Panc1 (cell line): ENCODE results near the gene FHIT. TPM values are rescaled to one million over a fixed set of nuclear protein-coding genes. Genes with fewer than 3 reads are reported as not detected.

Experiments
- ATAC-seq: fragments of 200-7000 bp; cut with Tn5 transposase; 2 replicates; pipeline ENCODE4 v1.9.1; 2020; ENCODE audit warnings: mild to moderate bottlenecking, moderate library complexity
- BruUV-seq: library from RNA; stranded (reverse); fragments of 400-500 nt; replicated peaks from 2 replicates; lab custom pipeline; 2021; lab: Mats Ljungman, UMichigan
- CTCF ChIA-PET: fragments of 300-600 bp; sonication (Branson Sonifier 250); formaldehyde crosslinking; loops from one replicate; lab custom pipeline; 2022; ENCODE audit warnings: antibody characterized with exemption; lab: Charles Lee
- POLR2A ChIA-PET: fragments of 300-600 bp; sonication (Branson Sonifier 250); formaldehyde crosslinking; loops from one replicate; lab custom pipeline; 2022; ENCODE audit warnings: antibody characterized with exemption; lab: Charles Lee
- DNase-seq: peaks from one replicate; pipeline ENCODE4 v3.0.0-alpha.2; 2010; ENCODE audit warnings: low read depth, low spot score
- H3K27ac ChIP-seq: 2 replicates; pipeline ENCODE4 v1.5.1; 2011; ENCODE audit warnings: mild to moderate bottlenecking, low read length, inconsistent platforms
- H3K27me3 ChIP-seq: fragments of 200-500 bp; sonication (Bioruptor generic); 2 replicates; pipeline ENCODE4 v1.6.0; 2014; ENCODE audit warnings: low read length, inconsistent platforms; ENCODE audit not compliant: control insufficient read depth, insufficient read depth
- H3K36me3 ChIP-seq: fragments of 200-500 bp; sonication (Bioruptor generic); 2 replicates; pipeline ENCODE4 v1.5.1; 2014; ENCODE audit warnings: inconsistent platforms, mild to moderate bottlenecking, low read length, moderate library complexity; ENCODE audit not compliant: control insufficient read depth, insufficient read depth
- H3K4me1 ChIP-seq: 2 replicates; pipeline ENCODE4 v1.5.1; 2011; ENCODE audit warnings: inconsistent platforms, mild to moderate bottlenecking, low read length, moderate library complexity; ENCODE audit not compliant: control insufficient read depth, insufficient read depth
- H3K4me3 ChIP-seq, 2 experiments: 2 replicates each; pipeline ENCODE4 v1.5.1; 2011 to 2012; ENCODE audit warnings: low read depth in 2 of 2, low read length in 2 of 2, mild to moderate bottlenecking in 2 of 2, inconsistent platforms in 1 of 2, moderate library complexity in 1 of 2
- H3K9me3 ChIP-seq: fragments of 200-500 bp; sonication (Bioruptor generic); 2 replicates; pipeline ENCODE4 v1.5.1; 2014; ENCODE audit warnings: low read depth, mild to moderate bottlenecking, inconsistent platforms, low read length, moderate library complexity; ENCODE audit not compliant: control insufficient read depth, insufficient read depth
- POLR2AphosphoS5 ChIP-seq: IDR thresholded peaks from 2 replicates; pipeline ENCODE4 v1.6.1; 2012; ENCODE audit warnings: mild to moderate bottlenecking, low read depth, low read length, moderate library complexity
- REST ChIP-seq, 2 experiments: IDR thresholded peaks; 2 replicates each; pipeline ENCODE4 v1.6.1; 2011 to 2012; ENCODE audit warnings: low read depth in 2 of 2, control low read depth in 1 of 2, low read length in 1 of 2, mild to moderate bottlenecking in 1 of 2, moderate library complexity in 1 of 2; ENCODE audit not compliant: insufficient read depth in 1 of 2
- SIN3A ChIP-seq: IDR thresholded peaks from 2 replicates; pipeline ENCODE4 v1.6.1; 2012; ENCODE audit warnings: low read depth, mild to moderate bottlenecking, low read length, moderate library complexity, borderline replicate concordance; ENCODE audit not compliant: insufficient read depth
- TCF7L2 ChIP-seq: IDR thresholded peaks from 2 replicates; pipeline ENCODE4 v1.6.1; 2011; ENCODE audit warnings: mild to moderate bottlenecking, low read depth, low read length, inconsistent platforms
- in situ Hi-C: cut with HindIII; loops from 2 replicates; pipeline ENCODE4 v1.10.0; 2016; ENCODE audit warnings: low sequenced_read_pairs, low pct_unique_long_range_greater_than_20kb
- intact Hi-C: fragments of 100-400 bp; cut with micrococcal nuclease; formaldehyde crosslinking; loops from one replicate; pipeline ENCODE4 v1.10.0; 2022; ENCODE audit not compliant: unreplicated experiment
- total RNA-seq: library from RNA; stranded (reverse); gene quantifications from one replicate; pipeline ENCODE4 v1.2.1, GENCODE V29; 2021; ENCODE audit not compliant: unreplicated experiment
- TF ChIP-seq, protein P1 (sequence below): fragments of 450-650 bp; IDR thresholded peaks from 2 replicates; pipeline ENCODE4 v1.5.1; 2017; ENCODE audit warnings: mild to moderate bottlenecking

The FHIT gene
- total RNA-seq, 1 experiment from 2014 or later, result 2.2 TPM

DNA sequence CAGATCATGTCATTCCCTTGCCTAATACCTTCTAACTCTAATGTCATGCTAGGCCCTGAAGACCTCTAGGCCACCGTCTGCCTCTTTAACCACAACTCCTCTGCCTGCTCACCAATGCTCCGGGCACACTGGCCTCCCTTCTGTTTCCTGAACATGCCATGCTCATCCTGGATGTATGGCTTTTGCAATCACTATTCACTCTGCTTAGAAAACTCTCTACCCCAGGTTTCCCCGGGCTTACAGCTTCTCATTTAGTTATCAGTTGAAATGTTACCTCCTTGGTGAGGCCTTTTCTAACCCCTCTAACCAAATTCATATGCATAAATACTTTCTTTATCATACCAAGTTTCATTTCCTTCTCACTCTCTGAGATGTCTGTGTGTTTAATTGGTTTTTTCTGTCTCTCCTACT, 1473.6 kb downstream of the FHIT start:
- H3K4me1 ChIP-seq, result no peaks in the 10 kb centered on the region
- no peak overlapping the region for H3K4me3 ChIP-seq
- POLR2A ChIA-PET, result no interaction called here
- no TSS peak for BruUV-seq
- no peaks in the 10 kb centered on the region for H3K9me3 ChIP-seq
- ATAC-seq (no peak), DNase-seq (no peak)
- in situ Hi-C loops (no loop called here), intact Hi-C loops (no loop called here)
- no peaks in the 10 kb centered on the region for H3K36me3 ChIP-seq
- TF ChIP-seq REST (IDR thresholded peaks at IDR 0.05; ENCODE audit: insufficient read depth in 1 of 2, low read depth in 2 of 2, low read length in 1 of 2) (no peak), SIN3A (no peak), TCF7L2 (no peak), POLR2AphosphoS5 (no peak)
- TF ChIP-seq, protein P1, sequence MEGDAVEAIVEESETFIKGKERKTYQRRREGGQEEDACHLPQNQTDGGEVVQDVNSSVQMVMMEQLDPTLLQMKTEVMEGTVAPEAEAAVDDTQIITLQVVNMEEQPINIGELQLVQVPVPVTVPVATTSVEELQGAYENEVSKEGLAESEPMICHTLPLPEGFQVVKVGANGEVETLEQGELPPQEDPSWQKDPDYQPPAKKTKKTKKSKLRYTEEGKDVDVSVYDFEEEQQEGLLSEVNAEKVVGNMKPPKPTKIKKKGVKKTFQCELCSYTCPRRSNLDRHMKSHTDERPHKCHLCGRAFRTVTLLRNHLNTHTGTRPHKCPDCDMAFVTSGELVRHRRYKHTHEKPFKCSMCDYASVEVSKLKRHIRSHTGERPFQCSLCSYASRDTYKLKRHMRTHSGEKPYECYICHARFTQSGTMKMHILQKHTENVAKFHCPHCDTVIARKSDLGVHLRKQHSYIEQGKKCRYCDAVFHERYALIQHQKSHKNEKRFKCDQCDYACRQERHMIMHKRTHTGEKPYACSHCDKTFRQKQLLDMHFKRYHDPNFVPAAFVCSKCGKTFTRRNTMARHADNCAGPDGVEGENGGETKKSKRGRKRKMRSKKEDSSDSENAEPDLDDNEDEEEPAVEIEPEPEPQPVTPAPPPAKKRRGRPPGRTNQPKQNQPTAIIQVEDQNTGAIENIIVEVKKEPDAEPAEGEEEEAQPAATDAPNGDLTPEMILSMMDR, result no peak
- CTCF ChIA-PET, result no interaction called here
- H3K27me3 ChIP-seq, result no peaks in the 10 kb centered on the region
- H3K27ac ChIP-seq, result no peak overlapping the region

DNA sequence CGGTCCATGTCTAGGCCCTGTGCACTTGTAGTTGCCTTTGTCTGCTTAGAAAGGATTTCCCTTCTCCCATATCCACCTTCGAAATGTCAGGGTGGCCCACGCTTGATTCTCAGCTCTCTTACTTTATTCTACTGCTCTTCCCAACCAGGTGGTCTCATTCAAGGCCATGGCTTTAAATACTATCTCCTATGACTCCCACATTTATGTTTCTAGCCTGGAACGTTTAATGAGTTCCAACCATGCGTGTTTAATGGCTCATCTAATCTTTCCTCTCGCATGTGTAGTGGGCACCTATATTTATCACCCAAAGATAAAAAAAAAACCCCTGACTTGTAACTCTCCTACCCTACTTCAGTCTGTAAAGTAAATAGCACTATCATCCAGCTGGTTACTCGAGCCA, 1474.2 kb downstream of the FHIT start:
- H3K9me3 ChIP-seq, result no peaks in the 10 kb centered on the region
- in situ Hi-C loops, result no loop called here
- TF ChIP-seq, protein P1, result no peak
- TF ChIP-seq REST (IDR thresholded peaks at IDR 0.05; ENCODE audit: insufficient read depth in 1 of 2, low read depth in 2 of 2, low read length in 1 of 2), result no peak
- TF ChIP-seq SIN3A, result no peak
- no peak for TF ChIP-seq TCF7L2
- TF ChIP-seq POLR2AphosphoS5, result no peak
- ChIA-PET CTCF (no interaction called here), POLR2A (no interaction called here)
- DNase-seq (no peak), ATAC-seq (no peak)
- no peaks in the 10 kb centered on the region for H3K27me3 ChIP-seq
- no peak overlapping the region for H3K27ac ChIP-seq
- H3K36me3 ChIP-seq, result no peaks in the 10 kb centered on the region
- no TSS peak for BruUV-seq
- H3K4me3 ChIP-seq, result no peak overlapping the region
- H3K4me1 ChIP-seq, result no peaks in the 10 kb centered on the region
- intact Hi-C loops, result no loop called here
